ENCODE data around the gene FLYWCH1. TPM values are rescaled to one million over a fixed set of nuclear protein-coding genes. Genes with fewer than 3 reads are reported as not detected.

The FLYWCH1 gene
- total and polyA plus RNA-seq, 2 experiments from 2014 or later = 16.0 to 44.7 TPM

GRCh38 chr16:2948807-2949704 is 37.3 kb downstream of the FLYWCH1 start:
- H3K9ac ChIP-seq = no peak overlapping the region
- no peaks in the 10 kb centered on the region for H4K20me1 ChIP-seq (ENCODE audit: insufficient read depth)
- no peak overlapping the region for H3K4me2 ChIP-seq (ENCODE audit: unreplicated experiment)
- 0 out of 2 replicates have a peak, but pooled peaks cover 7% of the 10 kb centered on the region for H3K36me3 ChIP-seq (ENCODE audit: low read depth)
- H3K9me3 ChIP-seq (ENCODE audit: low read depth) = no peaks in the 10 kb centered on the region
- WGBS, 2 experiments (ENCODE audit: low coverage in 1 of 2, low lambda C conversion rate in 2 of 2, missing lambda C conversion rate in 2 of 2) = 82 to 84% methylated on average over 29 to 36 of the region's 36 CpGs
- no peaks in the 10 kb centered on the region for H3F3A ChIP-seq (ENCODE audit: insufficient read depth)
- no peak overlapping the region for H3K27ac ChIP-seq
- no peak overlapping the region for H2AFZ ChIP-seq
- H3K79me2 ChIP-seq (ENCODE audit: insufficient read depth) = no peaks in the 10 kb centered on the region
- H3K4me1 ChIP-seq (ENCODE audit: insufficient read depth) = no peaks in the 10 kb centered on the region
- H3K27me3 ChIP-seq (replicated peaks; ENCODE audit: insufficient read depth) = peaks cover 7% of the 10 kb centered on the region
- no peak overlapping the region for H3K4me3 ChIP-seq
- no peak for TF ChIP-seq EZH2phosphoT487 (IDR thresholded peaks at IDR 0.05; ENCODE audit: insufficient read depth, low read depth)
- TF ChIP-seq EZH2 (IDR thresholded peaks at IDR 0.05; ENCODE audit: insufficient read depth, poor library complexity, severe bottlenecking) = no peak
- in situ Hi-C loops (cut with MboI) = no loop called here
- no peaks in the 10 kb centered on the region for H3K9me2 ChIP-seq (ENCODE audit: insufficient read depth)
- DNase-seq = no peak

GRCh38 chr16:2949705-2950352 is 38.1 kb downstream of the FLYWCH1 start:
- WGBS, 2 experiments (ENCODE audit: low coverage in 1 of 2, low lambda C conversion rate in 2 of 2, missing lambda C conversion rate in 2 of 2) = 86 to 87% methylated on average over 19 of the region's 19 CpGs
- H3K27me3 ChIP-seq (replicated peaks; ENCODE audit: insufficient read depth) = peaks cover 14% of the 10 kb centered on the region
- H2AFZ ChIP-seq = no peak overlapping the region
- H3K9ac ChIP-seq = no peak overlapping the region
- H3K27ac ChIP-seq = no peak overlapping the region
- no peaks in the 10 kb centered on the region for H3K79me2 ChIP-seq (ENCODE audit: insufficient read depth)
- no peaks in the 10 kb centered on the region for H3F3A ChIP-seq (ENCODE audit: insufficient read depth)
- no peaks in the 10 kb centered on the region for H3K9me3 ChIP-seq (ENCODE audit: low read depth)
- no peak for TF ChIP-seq EZH2 (IDR thresholded peaks at IDR 0.05; ENCODE audit: insufficient read depth, poor library complexity, severe bottlenecking)
- TF ChIP-seq EZH2phosphoT487 (IDR thresholded peaks at IDR 0.05; ENCODE audit: insufficient read depth, low read depth) = no peak
- in situ Hi-C loops (cut with MboI) = no loop called here
- H3K4me1 ChIP-seq (ENCODE audit: insufficient read depth) = no peaks in the 10 kb centered on the region
- H3K4me2 ChIP-seq (ENCODE audit: unreplicated experiment) = no peak overlapping the region
- no peak overlapping the region for H3K4me3 ChIP-seq
- no peak for DNase-seq
- no peaks in the 10 kb centered on the region for H3K9me2 ChIP-seq (ENCODE audit: insufficient read depth)
- no peaks in the 10 kb centered on the region for H4K20me1 ChIP-seq (ENCODE audit: insufficient read depth)
- 0 out of 2 replicates have a peak, but pooled peaks cover 7% of the 10 kb centered on the region for H3K36me3 ChIP-seq (ENCODE audit: low read depth)

- no peak overlapping the region for H2AFZ ChIP-seq
Observed at GRCh38 chr16:2950353-2950724, 38.6 kb downstream of the FLYWCH1 start.

GRCh38 chr16:2950773-2951172 is 39.0 kb downstream of the FLYWCH1 start:
- H2AFZ ChIP-seq = no peak overlapping the region
- H3K27me3 ChIP-seq (replicated peaks; ENCODE audit: insufficient read depth) = peaks cover 14% of the 10 kb centered on the region
- H3K36me3 ChIP-seq (ENCODE audit: low read depth) = 0 out of 2 replicates have a peak, but pooled peaks cover 7% of the 10 kb centered on the region
- DNase-seq = no peak
- no peak overlapping the region for H3K9ac ChIP-seq
- 83 to 89% methylated on average over 16 of the region's 16 CpGs for WGBS, 2 experiments (ENCODE audit: low coverage in 1 of 2, low lambda C conversion rate in 2 of 2, missing lambda C conversion rate in 2 of 2)
- H3K27ac ChIP-seq = no peak overlapping the region
- no peak overlapping the region for H3K4me2 ChIP-seq (ENCODE audit: unreplicated experiment)
- no peaks in the 10 kb centered on the region for H3K9me3 ChIP-seq (ENCODE audit: low read depth)
- H3K9me2 ChIP-seq (ENCODE audit: insufficient read depth) = no peaks in the 10 kb centered on the region
- no peaks in the 10 kb centered on the region for H4K20me1 ChIP-seq (ENCODE audit: insufficient read depth)
- no peak for TF ChIP-seq EZH2 (IDR thresholded peaks at IDR 0.05; ENCODE audit: insufficient read depth, poor library complexity, severe bottlenecking)
- TF ChIP-seq EZH2phosphoT487 (IDR thresholded peaks at IDR 0.05; ENCODE audit: insufficient read depth, low read depth) = no peak
- H3F3A ChIP-seq (ENCODE audit: insufficient read depth) = no peaks in the 10 kb centered on the region
- H3K79me2 ChIP-seq (ENCODE audit: insufficient read depth) = no peaks in the 10 kb centered on the region
- in situ Hi-C loops (cut with MboI) = no loop called here
- no peak overlapping the region for H3K4me3 ChIP-seq
- no peaks in the 10 kb centered on the region for H3K4me1 ChIP-seq (ENCODE audit: insufficient read depth)

More at GRCh38 chr16:2950353-2950724, 38.6 kb downstream of the FLYWCH1 start:
- H3K79me2 ChIP-seq (ENCODE audit: insufficient read depth) = no peaks in the 10 kb centered on the region
- H3K4me3 ChIP-seq = no peak overlapping the region
- no peaks in the 10 kb centered on the region for H3K9me3 ChIP-seq (ENCODE audit: low read depth)
- H3K9ac ChIP-seq = no peak overlapping the region
- no peaks in the 10 kb centered on the region for H4K20me1 ChIP-seq (ENCODE audit: insufficient read depth)
- no peak overlapping the region for H3K27ac ChIP-seq
- H3K4me1 ChIP-seq (ENCODE audit: insufficient read depth) = no peaks in the 10 kb centered on the region
- 0 out of 2 replicates have a peak, but pooled peaks cover 7% of the 10 kb centered on the region for H3K36me3 ChIP-seq (ENCODE audit: low read depth)
- TF ChIP-seq EZH2phosphoT487 (IDR thresholded peaks at IDR 0.05; ENCODE audit: insufficient read depth, low read depth) (no peak), EZH2 (IDR thresholded peaks at IDR 0.05; ENCODE audit: insufficient read depth, poor library complexity, severe bottlenecking) (no peak)
- WGBS, 2 experiments (ENCODE audit: low coverage in 1 of 2, low lambda C conversion rate in 2 of 2, missing lambda C conversion rate in 2 of 2) = 79 to 85% methylated on average over 11 to 13 of the region's 13 CpGs
- no peak for DNase-seq
- peaks cover 14% of the 10 kb centered on the region for H3K27me3 ChIP-seq (replicated peaks; ENCODE audit: insufficient read depth)
- no peak overlapping the region for H3K4me2 ChIP-seq (ENCODE audit: unreplicated experiment)
- in situ Hi-C loops (cut with MboI) = no loop called here
- H3F3A ChIP-seq (ENCODE audit: insufficient read depth) = no peaks in the 10 kb centered on the region
- no peaks in the 10 kb centered on the region for H3K9me2 ChIP-seq (ENCODE audit: insufficient read depth)

Data from GM23248 (cell line).